ENCODE data around the gene LYRM4. TPM values are rescaled to one million over a fixed set of nuclear protein-coding genes. Genes with fewer than 3 reads are reported as not detected.

Gene LYRM4
- polyA plus RNA-seq, 1 donor (not counting 4 experiments of a cell fraction or from before 2014, with no cell fraction given), result 41.1 TPM

DNA sequence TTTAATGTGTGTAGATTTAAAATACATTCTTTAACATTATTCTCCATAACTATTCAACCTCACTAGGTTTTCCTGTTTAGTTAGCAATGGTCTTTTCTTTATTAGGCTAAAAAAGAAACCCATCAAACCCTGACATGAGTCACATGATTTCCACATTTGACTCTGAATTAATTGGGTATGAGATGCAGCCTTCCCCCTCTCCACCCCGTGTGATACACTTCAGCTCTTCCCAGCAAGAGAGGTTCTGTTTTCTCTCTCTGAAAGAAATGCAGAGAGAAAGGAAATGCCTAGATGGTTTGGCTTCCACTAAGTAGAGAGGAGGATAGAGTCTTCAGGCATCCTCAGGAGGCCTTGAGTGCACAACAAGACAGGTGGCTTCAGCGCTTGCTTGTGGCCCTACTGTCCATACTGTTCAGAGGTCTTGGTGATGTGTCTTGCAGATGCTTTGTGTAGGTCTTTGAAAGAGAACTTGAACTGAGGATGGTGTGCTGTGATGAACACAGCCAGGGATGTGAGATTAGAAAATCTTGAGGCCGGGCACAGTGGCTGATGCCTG is 17.9 kb upstream of the LYRM4 start:
- FAIRE-seq (no peak), DNase-seq (ENCODE audit: low read depth, low spot score) (no peak)
- Histone ChIP-seq H3K36me3 (ENCODE audit: control insufficient read depth in 2 of 2, extremely low read depth in 1 of 2, insufficient read depth in 2 of 2, low read length in 2 of 2) (peaks cover 0 to 3% of the 10 kb centered on the region in 2 experiments), H2AFZ (ENCODE audit: control insufficient read depth, low read length) (no peak overlapping the region), H3K9me3 (ENCODE audit: control insufficient read depth, low read depth, low read length) (no peaks in the 10 kb centered on the region), H4K20me1 (ENCODE audit: control insufficient read depth, extremely low read depth, insufficient read depth, low read length) (no peaks in the 10 kb centered on the region), H3K4me1 (ENCODE audit: control insufficient read depth, extremely low read depth, insufficient read depth, low read length) (peaks cover 3% of the 10 kb centered on the region), H3K27ac (ENCODE audit: control insufficient read depth, insufficient read depth, low read length) (no peak overlapping the region), H3K79me2 (ENCODE audit: control insufficient read depth, insufficient read depth, low read length) (peaks cover 15% of the 10 kb centered on the region), H3K9me1 (ENCODE audit: control insufficient read depth, extremely low read depth, insufficient read depth, low read length) (no peaks in the 10 kb centered on the region), H3K4me3 (ENCODE audit: control insufficient read depth in 2 of 3, extremely low read depth in 1 of 3, insufficient read depth in 2 of 3, low read depth in 1 of 3, low read length in 3 of 3) (no peak overlapping the region), H3K9ac (ENCODE audit: control insufficient read depth, extremely low read depth, insufficient read depth, low read length) (no peak overlapping the region), H3K27me3 (ENCODE audit: control insufficient read depth, extremely low read depth, insufficient read depth, low read length) (no peaks in the 10 kb centered on the region), H3K4me2 (ENCODE audit: control insufficient read depth, extremely low read depth, insufficient read depth, low read depth, low read length) (no peak overlapping the region)
- dilution Hi-C loops (cut with MboI; ENCODE audit: extremely low pct_ligation_motif_present, low sequenced_read_pairs), result no loop called here
- TF ChIP-seq, protein P1, sequence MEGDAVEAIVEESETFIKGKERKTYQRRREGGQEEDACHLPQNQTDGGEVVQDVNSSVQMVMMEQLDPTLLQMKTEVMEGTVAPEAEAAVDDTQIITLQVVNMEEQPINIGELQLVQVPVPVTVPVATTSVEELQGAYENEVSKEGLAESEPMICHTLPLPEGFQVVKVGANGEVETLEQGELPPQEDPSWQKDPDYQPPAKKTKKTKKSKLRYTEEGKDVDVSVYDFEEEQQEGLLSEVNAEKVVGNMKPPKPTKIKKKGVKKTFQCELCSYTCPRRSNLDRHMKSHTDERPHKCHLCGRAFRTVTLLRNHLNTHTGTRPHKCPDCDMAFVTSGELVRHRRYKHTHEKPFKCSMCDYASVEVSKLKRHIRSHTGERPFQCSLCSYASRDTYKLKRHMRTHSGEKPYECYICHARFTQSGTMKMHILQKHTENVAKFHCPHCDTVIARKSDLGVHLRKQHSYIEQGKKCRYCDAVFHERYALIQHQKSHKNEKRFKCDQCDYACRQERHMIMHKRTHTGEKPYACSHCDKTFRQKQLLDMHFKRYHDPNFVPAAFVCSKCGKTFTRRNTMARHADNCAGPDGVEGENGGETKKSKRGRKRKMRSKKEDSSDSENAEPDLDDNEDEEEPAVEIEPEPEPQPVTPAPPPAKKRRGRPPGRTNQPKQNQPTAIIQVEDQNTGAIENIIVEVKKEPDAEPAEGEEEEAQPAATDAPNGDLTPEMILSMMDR (optimal IDR thresholded peaks at IDR 0.05 in 1 of 3, IDR thresholded peaks at IDR 0.05 in 1 of 3, conservative IDR thresholded peaks at IDR 0.05 in 1 of 3; ENCODE audit: extremely low read depth in 1 of 3, insufficient read depth in 2 of 3, low read length in 3 of 3), result no peak
- no peak for TF ChIP-seq EZH2 (IDR thresholded peaks at IDR 0.05; ENCODE audit: low read length)

DNA sequence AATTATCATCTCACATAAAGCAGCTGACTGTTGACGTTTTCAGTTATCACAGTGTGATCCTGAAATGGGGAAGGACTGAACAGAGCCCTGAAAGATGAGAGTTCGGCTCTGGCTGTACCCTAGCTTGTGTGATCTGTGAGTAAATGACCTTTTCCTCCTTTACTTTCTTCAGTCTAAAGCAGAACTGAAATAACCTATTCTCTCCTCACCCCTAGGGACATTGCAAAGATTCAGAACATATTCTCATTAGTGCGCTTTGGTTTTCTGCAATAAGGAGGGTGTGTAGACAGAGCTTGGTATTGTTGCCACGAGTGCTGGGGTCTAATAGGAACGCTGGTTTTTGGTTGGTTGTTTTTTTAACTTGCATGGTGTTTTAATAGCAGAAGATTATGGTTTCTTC is 17.3 kb upstream of the LYRM4 start:
- Histone ChIP-seq H3K9ac (ENCODE audit: control insufficient read depth, extremely low read depth, insufficient read depth, low read length) (no peak overlapping the region), H2AFZ (ENCODE audit: control insufficient read depth, low read length) (no peak overlapping the region), H3K9me3 (ENCODE audit: control insufficient read depth, low read depth, low read length) (no peaks in the 10 kb centered on the region), H3K36me3 (ENCODE audit: control insufficient read depth in 2 of 2, extremely low read depth in 1 of 2, insufficient read depth in 2 of 2, low read length in 2 of 2) (peaks cover 0 to 3% of the 10 kb centered on the region in 2 experiments), H3K27me3 (ENCODE audit: control insufficient read depth, extremely low read depth, insufficient read depth, low read length) (no peaks in the 10 kb centered on the region), H3K4me3 (ENCODE audit: control insufficient read depth in 2 of 3, extremely low read depth in 1 of 3, insufficient read depth in 2 of 3, low read depth in 1 of 3, low read length in 3 of 3) (no peak overlapping the region), H3K9me1 (ENCODE audit: control insufficient read depth, extremely low read depth, insufficient read depth, low read length) (no peaks in the 10 kb centered on the region), H3K79me2 (ENCODE audit: control insufficient read depth, insufficient read depth, low read length) (peaks cover 15% of the 10 kb centered on the region), H4K20me1 (ENCODE audit: control insufficient read depth, extremely low read depth, insufficient read depth, low read length) (no peaks in the 10 kb centered on the region), H3K27ac (ENCODE audit: control insufficient read depth, insufficient read depth, low read length) (no peak overlapping the region), H3K4me1 (ENCODE audit: control insufficient read depth, extremely low read depth, insufficient read depth, low read length) (peaks cover 3% of the 10 kb centered on the region), H3K4me2 (ENCODE audit: control insufficient read depth, extremely low read depth, insufficient read depth, low read depth, low read length) (no peak overlapping the region)
- no peak for DNase-seq (ENCODE audit: low read depth, low spot score)
- dilution Hi-C loops (cut with MboI; ENCODE audit: extremely low pct_ligation_motif_present, low sequenced_read_pairs), result no loop called here
- TF ChIP-seq, protein P1 (optimal IDR thresholded peaks at IDR 0.05 in 1 of 3, IDR thresholded peaks at IDR 0.05 in 1 of 3, conservative IDR thresholded peaks at IDR 0.05 in 1 of 3; ENCODE audit: extremely low read depth in 1 of 3, insufficient read depth in 2 of 3, low read length in 3 of 3), result no peak
- no peak for TF ChIP-seq EZH2 (IDR thresholded peaks at IDR 0.05; ENCODE audit: low read length)
- FAIRE-seq, result no peak
